HG03575 (cell line): ENCODE measurements around the gene NOX3.
"Not testable (repeated sequence)": the region's sequence is repeated elsewhere in the genome, so short reads cannot be mapped to it uniquely, and the experiment has no call there.

Experiments used
- ATAC-seq: cut with Tn5 transposase; IDR thresholded peaks from one replicate; pipeline ENCODE4 v1.9.1; 2021; ENCODE audit not compliant: unreplicated experiment, insufficient number of reproducible peaks, low FRiP score; ENCODE audit errors: extremely low read depth

Gene NOX3

GRCh38 chr6:155381673-155382337 lies 73.8 kb downstream of the NOX3 start:
- no peak for ATAC-seq

- ATAC-seq: no peak
Observed at GRCh38 chr6:155380666-155381332, 74.8 kb downstream of the NOX3 start.

DNA sequence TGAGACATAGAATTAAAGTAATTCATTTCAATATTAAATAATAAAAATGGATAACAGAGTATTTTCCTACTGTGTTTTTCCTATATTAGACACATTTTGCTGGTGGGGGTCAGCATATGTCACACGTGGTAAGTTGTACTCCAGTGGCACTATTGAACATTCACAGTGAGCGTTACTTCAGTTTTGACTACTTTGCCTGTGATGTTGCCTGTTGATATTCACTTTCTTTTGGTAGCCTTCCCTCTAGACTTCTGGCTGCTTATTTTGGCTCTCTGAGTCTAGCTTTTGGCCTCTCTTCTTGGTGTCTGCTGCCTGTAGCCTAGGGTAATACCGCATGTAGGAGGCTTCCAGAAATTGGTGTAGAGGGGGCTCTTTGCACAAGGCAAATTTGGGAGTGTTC lies 76.9 kb downstream of the NOX3 start:
- ATAC-seq: no peak

DNA sequence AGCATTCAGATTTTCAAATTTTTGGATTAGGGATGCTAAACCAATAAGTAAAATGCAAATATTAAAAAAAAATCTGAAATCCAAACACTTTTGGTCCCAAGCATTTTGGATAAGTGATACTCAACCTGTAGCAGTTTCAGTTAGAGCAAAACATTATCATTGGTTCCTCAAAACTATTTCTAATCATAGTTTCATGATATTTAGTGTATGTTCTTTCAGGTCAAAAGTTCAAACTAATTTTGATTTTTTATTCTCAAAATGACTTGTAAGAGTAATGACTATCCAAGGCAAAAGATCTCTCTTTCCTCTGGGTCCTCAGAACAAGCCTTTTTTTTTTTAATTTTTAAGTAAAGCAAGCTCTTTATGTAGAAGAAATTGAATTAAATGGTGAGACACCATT lies 77.4 kb downstream of the NOX3 start:
- no peak for ATAC-seq

DNA sequence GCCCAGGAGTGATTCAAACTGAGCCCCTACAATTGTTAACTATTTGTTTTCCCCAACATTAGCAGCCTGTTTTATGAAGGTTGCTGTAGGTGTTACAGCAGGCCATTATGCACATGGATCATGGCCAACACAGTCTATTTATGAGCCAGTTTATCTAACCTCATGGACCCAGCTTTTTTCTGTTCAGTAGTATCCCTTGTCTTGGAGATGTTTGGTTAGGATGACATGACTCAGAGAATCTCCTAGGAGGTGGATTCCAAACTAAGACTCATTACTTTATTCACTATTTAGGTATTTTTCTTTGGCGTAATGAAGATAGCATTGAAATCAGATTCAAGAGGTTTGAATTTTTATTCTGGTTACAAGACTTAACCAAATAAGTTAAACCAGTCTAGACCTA lies 78.6 kb downstream of the NOX3 start:
- ATAC-seq: no peak

DNA sequence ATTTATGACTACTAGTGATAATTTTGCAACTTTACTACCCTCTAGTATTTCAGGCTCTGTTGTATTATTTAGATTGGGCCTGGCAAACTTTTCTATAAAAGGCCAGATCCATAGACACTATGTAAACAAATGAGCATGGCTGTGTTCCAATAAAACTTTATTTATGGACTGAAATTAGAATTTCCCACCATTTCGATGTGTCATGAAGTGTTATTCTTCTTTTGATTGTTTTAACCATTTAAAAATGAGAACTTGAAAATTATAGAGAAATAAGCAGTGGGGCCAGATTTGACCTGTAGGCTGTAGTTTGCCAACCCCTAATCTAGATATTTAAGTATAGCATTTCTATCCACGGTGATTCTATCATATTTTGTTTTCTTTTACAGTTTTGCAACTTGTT lies 79.8 kb downstream of the NOX3 start:
- no peak for ATAC-seq

GRCh38 chr6:155374681-155375080 lies 81.0 kb downstream of the NOX3 start:
- no peak for ATAC-seq

DNA sequence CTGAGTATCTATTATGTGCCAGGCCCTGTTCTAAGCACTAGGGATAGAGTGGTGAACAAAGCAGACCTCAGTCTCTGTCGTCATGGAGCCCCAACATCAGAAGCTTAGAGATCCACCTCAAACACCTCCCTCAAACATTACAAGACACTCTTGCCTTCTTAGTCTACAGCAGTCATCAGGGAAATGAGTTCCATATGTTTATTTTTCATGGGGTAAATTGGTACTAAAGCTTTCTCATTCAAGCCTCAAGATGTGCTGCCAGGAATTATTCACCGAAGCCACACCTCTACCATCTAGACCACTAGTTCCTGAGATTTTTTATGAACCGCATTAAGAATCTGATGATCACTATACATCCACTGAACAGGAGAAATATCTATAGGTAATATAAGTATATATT lies 82.4 kb downstream of the NOX3 start:
- ATAC-seq: no peak

DNA sequence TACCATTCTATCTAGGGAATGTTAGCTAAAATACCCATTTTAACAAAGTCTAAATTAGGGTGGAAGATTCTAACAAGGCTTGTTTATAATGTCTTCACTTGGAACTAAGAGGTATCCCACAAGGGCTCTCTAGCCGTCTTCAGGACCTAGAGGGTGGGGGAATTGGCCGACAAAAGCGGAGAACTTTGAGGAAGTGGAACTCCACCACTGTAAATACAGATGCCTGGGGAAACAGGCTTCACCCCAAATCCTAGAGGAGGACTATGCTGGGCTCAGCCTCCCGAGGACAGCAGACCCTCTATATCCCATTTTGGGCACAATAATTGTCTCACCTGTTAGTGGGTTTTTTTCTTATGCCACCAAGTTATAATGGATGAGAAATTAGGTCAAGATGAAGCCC lies 83.4 kb downstream of the NOX3 start:
- no peak for ATAC-seq

DNA sequence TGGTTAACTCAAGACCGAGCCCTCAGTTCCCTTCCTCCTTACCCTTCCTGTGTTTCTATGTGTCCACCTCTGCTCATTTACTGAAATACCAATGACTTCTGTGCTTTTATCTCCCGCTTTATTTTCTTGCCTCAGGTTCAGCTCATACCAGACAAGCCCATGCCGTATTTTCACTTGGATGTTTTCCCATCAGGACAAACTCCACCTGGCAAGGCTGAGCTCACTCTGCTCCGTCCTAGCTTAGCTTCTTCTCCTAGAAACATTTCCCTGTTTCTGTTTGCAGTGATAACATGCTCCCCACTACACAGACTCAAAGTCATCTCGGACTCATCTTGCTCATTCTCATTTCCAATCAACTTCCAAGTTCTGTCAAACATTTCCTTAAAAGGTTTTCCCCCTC lies 84.4 kb downstream of the NOX3 start:
- ATAC-seq: no peak

DNA sequence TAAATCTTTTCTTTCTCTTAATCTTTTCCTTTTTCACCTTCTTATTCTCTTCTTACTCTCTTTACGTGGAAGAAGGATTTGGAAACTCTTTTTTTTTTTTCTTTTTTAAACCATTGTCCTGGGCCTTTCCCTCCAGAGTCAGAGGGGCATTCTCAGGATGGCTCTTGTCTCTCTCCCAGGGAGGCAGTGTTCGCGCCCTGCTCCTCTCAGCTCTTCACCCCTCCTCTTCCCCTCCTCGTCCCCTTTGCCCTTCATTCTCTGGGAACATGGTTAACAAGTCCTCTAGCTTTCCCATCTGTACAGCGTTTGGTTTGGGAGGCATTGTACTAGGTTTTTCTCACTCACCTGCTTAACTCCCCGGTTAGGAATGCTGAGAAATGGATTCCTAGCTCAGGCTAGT lies 89.3 kb downstream of the NOX3 start:
- no peak for ATAC-seq

- no peak for ATAC-seq
Observed at GRCh38 chr6:155364844-155365437, 90.7 kb downstream of the NOX3 start.

GRCh38 chr6:155364021-155364420 lies 91.6 kb downstream of the NOX3 start:
- not testable (repeated sequence) for ATAC-seq

- ATAC-seq: not testable (repeated sequence)
Observed at GRCh38 chr6:155362968-155363632, 92.5 kb downstream of the NOX3 start.

- ATAC-seq: no peak
Observed at GRCh38 chr6:155354167-155354566, 101.5 kb downstream of the NOX3 start.

GRCh38 chr6:155352811-155353210 lies 102.8 kb downstream of the NOX3 start:
- no peak for ATAC-seq

DNA sequence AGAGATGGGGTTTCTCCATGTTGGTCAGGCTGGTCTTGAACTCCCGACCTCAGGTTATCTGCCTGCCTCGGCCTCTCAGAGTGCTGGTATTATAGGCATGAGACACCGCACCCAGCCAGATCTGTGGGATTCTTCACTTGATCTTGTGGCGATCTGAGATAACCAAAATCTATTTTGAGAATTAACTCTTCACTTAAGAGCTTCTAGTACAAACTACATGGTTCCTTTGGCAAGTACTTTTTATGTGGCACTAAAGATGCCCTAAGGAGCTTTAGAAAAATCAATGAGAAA lies 103.6 kb downstream of the NOX3 start:
- no peak for ATAC-seq

DNA sequence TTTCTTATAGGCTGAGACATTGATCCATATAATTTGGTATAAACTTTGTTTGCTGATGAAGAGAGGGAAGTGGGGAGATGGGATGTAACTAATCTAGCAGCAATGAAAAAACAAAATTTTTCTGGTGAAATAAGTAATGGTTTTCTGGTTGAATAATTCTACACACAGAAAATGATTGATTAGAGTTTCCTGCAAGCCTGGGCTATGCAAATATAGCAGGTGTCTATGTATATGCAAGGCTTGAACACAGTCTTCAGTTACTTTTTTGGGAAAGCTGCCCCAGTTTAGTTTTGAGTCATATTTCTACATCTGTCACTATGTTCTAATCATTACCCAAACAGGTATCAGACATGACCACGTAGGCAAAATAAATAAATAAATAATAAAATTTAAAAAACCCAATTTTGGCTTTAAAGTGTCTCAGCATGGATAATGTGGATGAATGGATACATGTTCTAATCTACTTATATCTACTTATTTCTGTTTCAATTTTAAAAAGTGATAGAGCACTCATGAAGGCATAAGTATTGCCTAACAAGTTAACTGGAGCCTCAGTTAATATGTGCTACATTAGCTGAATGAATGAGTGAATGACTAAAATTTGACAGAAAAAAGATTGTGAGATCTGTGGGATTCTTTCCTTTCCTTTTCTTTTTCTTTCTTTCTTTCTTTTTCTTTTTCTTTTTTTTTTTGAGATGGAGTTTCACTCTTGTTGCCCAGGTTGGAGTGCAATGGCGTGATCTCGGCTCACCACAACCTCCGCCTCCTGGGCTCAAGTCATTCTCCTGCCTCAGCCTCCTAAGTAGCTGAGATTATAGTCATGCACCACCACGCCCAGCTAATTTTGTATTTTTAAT lies 104.1 kb downstream of the NOX3 start:
- ATAC-seq: peak; percentile 98

DNA sequence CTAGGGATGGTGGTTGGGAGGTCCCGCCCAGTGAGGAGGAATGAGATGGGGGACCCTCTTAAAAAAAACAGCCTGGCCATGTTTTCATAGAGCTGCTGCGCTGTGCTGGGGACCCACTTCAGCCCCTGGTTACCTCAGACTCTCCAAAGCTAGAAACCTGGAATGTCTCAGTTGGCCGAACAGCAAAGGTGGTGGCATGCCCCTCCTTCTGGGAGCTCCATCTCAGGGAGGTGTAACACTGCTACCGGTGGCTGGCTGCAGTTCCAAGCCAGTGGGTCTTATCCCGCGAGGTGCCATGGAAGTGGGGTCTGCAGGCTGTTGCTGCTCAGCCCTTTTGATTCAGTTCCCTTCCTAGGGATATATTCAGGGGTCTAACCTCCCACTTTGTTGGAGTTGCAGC lies 105.7 kb downstream of the NOX3 start:
- no peak for ATAC-seq
